ENCODE measurements around the gene HOXB5.
A peak's percentile ranks its signal among the peaks of the same experiment; 100 is the strongest.

The HOXB5 gene

GRCh38 chr17:48603959-48604769, 10.6 kb upstream of the HOXB5 start:
- Mint-ChIP-seq H3K9me3 (no peaks in the 10 kb centered on the region), H3K36me3 (peaks cover 7% of the 10 kb centered on the region), H3K27ac (no peak overlapping the region), H3K4me3 (peak overlapping the region; percentile 48), H3K4me1 (peaks cover 38% of the 10 kb centered on the region)
- DNase-seq (ENCODE audit: low spot score in 2 of 2) (no peak), ATAC-seq (no peak)

GRCh38 chr17:48601539-48602425, 8.2 kb upstream of the HOXB5 start:
- ATAC-seq (no peak), DNase-seq (ENCODE audit: low spot score in 2 of 2) (no peak)
- Mint-ChIP-seq H3K27ac (no peak overlapping the region), H3K4me1 (peaks cover 49% of the 10 kb centered on the region), H3K4me3 (peak overlapping the region; percentile 55), H3K36me3 (no peaks in the 10 kb centered on the region), H3K9me3 (no peaks in the 10 kb centered on the region)

GRCh38 chr17:48601207-48601538, 7.6 kb upstream of the HOXB5 start:
- no peak overlapping the region for H3K27ac Mint-ChIP-seq
- H3K36me3 Mint-ChIP-seq: no peaks in the 10 kb centered on the region
- peaks cover 55% of the 10 kb centered on the region for H3K4me1 Mint-ChIP-seq
- DNase-seq (ENCODE audit: low spot score in 2 of 2) (no peak), ATAC-seq (no peak)
- no peak overlapping the region for H3K4me3 Mint-ChIP-seq
- H3K9me3 Mint-ChIP-seq: no peaks in the 10 kb centered on the region

GRCh38 chr17:48600244-48601098, 6.9 kb upstream of the HOXB5 start:
- H3K4me3 Mint-ChIP-seq: no peak overlapping the region
- no peak overlapping the region for H3K27ac Mint-ChIP-seq
- no peak for DNase-seq (ENCODE audit: low spot score in 2 of 2)
- no peaks in the 10 kb centered on the region for H3K36me3 Mint-ChIP-seq
- no peaks in the 10 kb centered on the region for H3K9me3 Mint-ChIP-seq
- ATAC-seq: no peak
- H3K4me1 Mint-ChIP-seq: peaks cover 58% of the 10 kb centered on the region

DNA sequence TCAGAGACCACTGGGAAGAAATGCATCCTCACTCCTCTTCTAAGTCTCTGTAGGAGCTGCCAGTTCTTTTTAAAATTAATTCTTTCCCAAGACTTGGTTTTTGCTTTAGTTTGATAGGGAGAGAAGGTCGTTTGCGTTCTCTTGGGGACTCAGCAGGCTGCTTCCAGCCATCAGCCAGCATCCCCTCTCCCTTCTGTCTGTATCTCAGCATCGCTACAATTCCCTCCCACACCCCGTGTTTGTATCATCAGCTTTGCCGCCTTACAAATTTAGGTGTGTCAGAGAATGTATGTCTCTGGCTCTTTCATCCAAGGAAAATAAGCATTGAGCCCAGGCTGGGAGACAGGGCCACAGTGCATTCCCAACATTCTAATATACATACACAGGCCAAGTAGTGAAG, 5.8 kb upstream of the HOXB5 start:
- no peak overlapping the region for H3K27ac Mint-ChIP-seq
- no peaks in the 10 kb centered on the region for H3K9me3 Mint-ChIP-seq
- peak overlapping the region; percentile 67 for H3K4me3 Mint-ChIP-seq

DNA sequence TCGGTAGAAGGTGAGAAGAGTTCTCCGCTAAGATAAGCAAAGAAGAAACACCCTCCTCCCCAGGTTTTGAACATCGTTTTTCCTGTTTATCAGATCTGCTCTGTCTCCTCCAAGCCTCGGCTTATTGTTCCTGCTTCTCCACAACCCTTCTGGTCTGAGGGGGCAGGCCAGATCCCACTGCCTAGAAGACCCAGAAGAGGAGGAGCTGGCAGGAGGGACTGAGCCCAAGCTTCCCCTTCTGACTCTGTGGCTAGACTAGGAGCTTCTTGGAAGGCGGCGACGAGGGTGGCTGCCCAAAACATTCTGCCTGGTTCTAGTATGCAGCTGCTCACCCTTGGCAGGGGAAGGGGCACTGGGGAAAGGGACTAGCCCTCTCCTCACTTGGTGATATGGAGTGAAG, 5.2 kb upstream of the HOXB5 start:
- peak overlapping the region; percentile 67 for H3K4me3 Mint-ChIP-seq
- no peak for ATAC-seq
- H3K27ac Mint-ChIP-seq: no peak overlapping the region
- no peaks in the 10 kb centered on the region for H3K9me3 Mint-ChIP-seq
- H3K4me1 Mint-ChIP-seq: peaks cover 56% of the 10 kb centered on the region
- DNase-seq (ENCODE audit: low spot score in 2 of 2): no peak
- H3K36me3 Mint-ChIP-seq: no peaks in the 10 kb centered on the region

More for the DNA sequence above, 5.8 kb upstream of the HOXB5 start:
- Mint-ChIP-seq H3K36me3 (no peaks in the 10 kb centered on the region), H3K4me1 (peaks cover 57% of the 10 kb centered on the region)
- DNase-seq (ENCODE audit: low spot score in 2 of 2) (no peak), ATAC-seq (no peak)

GRCh38 chr17:48597778-48598631, 4.4 kb upstream of the HOXB5 start:
- H3K36me3 Mint-ChIP-seq: no peaks in the 10 kb centered on the region
- peaks cover 55% of the 10 kb centered on the region for H3K4me1 Mint-ChIP-seq
- H3K4me3 Mint-ChIP-seq: peak overlapping the region; percentile 67
- no peaks in the 10 kb centered on the region for H3K9me3 Mint-ChIP-seq
- peak overlapping the region; percentile 75 for H3K27ac Mint-ChIP-seq
- ATAC-seq: peak; percentile 57
- peak in 1 of 2 donors; percentile 77 for DNase-seq (ENCODE audit: low spot score in 2 of 2)

DNA sequence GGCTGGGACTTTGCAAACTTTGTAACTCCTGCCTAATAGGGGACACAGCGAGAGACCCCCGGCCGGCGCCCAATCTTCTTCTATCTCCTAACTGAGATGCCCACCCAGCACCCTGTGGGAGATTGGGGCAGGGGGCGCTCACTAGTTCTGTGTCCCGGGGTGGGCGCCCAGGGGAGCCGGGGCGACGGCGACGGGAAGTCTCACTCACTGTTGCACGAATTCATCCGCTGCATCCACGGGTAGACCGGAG, 3.9 kb upstream of the HOXB5 start:
- H3K4me1 Mint-ChIP-seq: peaks cover 57% of the 10 kb centered on the region
- DNase-seq (ENCODE audit: low spot score in 2 of 2) (no peak), ATAC-seq (no peak)
- H3K36me3 Mint-ChIP-seq: no peaks in the 10 kb centered on the region
- H3K27ac Mint-ChIP-seq: peak overlapping the region; percentile 75
- H3K9me3 Mint-ChIP-seq: no peaks in the 10 kb centered on the region
- peak overlapping the region; percentile 67 for H3K4me3 Mint-ChIP-seq

DNA sequence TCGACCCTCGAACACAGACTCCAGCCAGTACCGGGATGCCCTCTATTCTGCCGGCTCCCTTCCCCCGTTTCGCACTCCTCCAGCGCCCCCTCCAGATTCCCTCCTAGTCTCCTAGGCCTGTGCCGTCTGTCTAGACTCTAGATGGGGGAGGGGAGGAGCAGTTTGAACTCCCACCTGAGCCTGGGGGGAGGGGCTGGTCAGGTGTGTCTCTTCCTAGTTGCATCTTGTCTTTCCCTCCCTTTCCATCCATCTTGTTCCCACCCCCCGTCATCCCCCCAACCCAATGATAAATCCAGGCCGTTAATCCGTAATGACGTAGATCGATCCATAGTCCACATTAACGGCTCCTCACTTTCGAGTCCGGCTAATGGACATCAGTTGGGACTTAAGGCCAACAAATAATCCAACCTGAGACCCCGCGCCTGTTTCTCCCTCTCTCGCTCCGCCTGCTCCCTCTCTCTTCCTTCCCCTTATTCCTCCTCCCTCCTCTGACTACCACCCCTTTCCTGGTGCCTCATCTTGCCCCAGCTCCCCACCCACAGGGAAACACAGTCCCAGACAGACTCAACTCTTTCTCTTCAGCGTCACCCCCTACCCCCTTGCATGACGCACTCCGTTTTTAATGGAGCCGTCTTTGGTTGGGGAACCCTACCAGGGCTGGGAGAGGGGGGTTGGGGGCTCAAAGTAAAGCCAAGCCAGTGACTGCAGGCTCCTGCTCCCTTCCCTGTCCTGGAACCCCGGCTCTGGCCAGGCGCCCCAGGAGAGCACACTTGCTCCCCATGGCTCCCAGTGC, 3.4 kb upstream of the HOXB5 start:
- ATAC-seq (no peak), DNase-seq (ENCODE audit: low spot score in 2 of 2) (no peak)
- H3K9me3 Mint-ChIP-seq: no peaks in the 10 kb centered on the region
- peak overlapping the region; percentile 67 for H3K4me3 Mint-ChIP-seq
- no peaks in the 10 kb centered on the region for H3K36me3 Mint-ChIP-seq
- H3K4me1 Mint-ChIP-seq: peaks cover 55% of the 10 kb centered on the region
- peak overlapping the region; percentile 75 for H3K27ac Mint-ChIP-seq

GRCh38 chr17:48596000-48596734, 2.6 kb upstream of the HOXB5 start:
- H3K36me3 Mint-ChIP-seq: no peaks in the 10 kb centered on the region
- H3K4me1 Mint-ChIP-seq: peaks cover 51% of the 10 kb centered on the region
- H3K9me3 Mint-ChIP-seq: no peaks in the 10 kb centered on the region
- H3K4me3 Mint-ChIP-seq: peak overlapping the region; percentile 67
- no peak overlapping the region for H3K27ac Mint-ChIP-seq
- DNase-seq (ENCODE audit: low spot score in 2 of 2) (no peak), ATAC-seq (peak; percentile 12)

DNA sequence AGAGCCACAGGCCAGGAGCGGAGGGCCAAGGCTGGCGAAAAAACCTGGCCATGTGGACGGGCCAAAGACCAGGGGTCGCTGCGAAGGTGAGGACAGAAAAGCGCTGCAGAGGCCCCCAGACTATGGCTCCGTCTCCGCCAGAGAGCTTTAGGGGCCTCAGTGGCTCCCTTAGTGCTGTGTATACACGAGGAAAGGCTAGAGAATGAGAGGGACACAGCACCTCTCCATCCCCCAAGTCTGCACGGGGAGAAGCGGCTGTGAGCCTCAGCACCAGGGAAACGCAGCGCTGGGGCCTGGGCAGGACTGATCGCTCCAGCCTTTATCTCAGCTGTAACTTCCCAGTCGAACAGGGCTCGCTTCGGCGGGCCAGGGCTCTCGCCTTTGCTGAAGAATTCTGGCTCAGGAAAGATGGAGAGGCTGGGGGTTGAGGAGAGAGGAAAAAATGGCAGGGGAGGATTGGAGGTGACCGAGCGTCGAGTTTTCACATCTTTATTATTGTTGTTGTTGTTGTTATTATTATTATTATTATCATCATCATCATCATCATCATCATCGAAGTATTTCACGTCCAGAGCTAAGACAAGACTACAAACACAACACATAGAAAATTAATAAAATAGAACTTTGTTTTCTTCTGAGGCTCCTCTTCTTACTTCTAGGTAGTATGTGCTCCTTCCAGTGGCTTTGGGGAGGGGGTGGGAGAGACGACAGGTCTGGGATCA, 1.9 kb upstream of the HOXB5 start:
- H3K36me3 Mint-ChIP-seq: no peaks in the 10 kb centered on the region
- DNase-seq (ENCODE audit: low spot score in 2 of 2): no peak

DNA sequence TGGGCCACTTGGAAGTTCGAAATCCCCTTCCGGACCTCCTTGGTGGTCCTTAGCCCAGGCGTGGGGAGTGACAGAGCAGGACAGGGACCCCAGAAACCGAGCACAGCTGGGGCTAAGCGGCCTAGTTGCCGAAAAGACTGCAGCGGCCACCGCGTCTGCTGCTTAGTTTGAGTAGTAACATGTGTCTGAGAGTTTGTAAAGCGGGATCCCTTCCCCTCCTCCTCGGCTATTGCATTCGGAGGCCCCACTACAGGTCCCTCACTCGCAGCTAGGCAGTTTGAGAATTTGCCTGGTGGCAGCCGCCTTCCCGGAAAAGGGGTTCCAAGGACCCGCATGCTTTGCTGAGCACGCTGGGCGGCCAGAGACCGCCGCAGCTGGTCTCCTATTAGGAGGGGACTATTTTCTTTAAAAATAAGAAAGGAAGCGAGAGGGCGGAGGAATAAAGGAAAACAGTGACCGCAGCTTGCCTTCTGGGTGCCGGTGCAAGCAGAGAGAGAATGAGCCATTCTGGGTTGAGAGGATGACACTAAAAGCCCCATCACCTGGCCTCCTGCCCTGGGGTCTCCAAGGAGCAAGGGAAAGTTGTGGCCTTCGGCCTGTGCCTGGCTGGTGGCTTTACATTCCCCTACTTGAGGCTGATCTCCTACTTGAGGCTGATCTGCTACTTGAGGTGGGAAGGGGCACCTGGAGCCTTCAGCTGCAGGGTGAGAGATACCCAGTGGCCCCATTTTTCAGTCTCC, 1.1 kb upstream of the HOXB5 start:
- Mint-ChIP-seq H3K4me1 (peaks cover 51% of the 10 kb centered on the region), H3K36me3 (no peaks in the 10 kb centered on the region), H3K27ac (no peak overlapping the region), H3K4me3 (peak overlapping the region; percentile 67), H3K9me3 (no peaks in the 10 kb centered on the region)
- no peak for ATAC-seq
- DNase-seq (ENCODE audit: low spot score in 2 of 2): no peak

More for the DNA sequence above, 1.9 kb upstream of the HOXB5 start:
- Mint-ChIP-seq H3K27ac (no peak overlapping the region), H3K9me3 (no peaks in the 10 kb centered on the region), H3K4me1 (peaks cover 51% of the 10 kb centered on the region), H3K4me3 (peak overlapping the region; percentile 67)
- ATAC-seq: no peak
